HG02943 (cell line): Measurements from ENCODE around the gene RHOF.
"Not testable (repeated sequence)": the region's sequence is repeated elsewhere in the genome, so short reads cannot be mapped to it uniquely, and the experiment has no call there.

Experiments
- ATAC-seq: cut with Tn5 transposase; IDR thresholded peaks from one replicate; pipeline ENCODE4 v1.9.1; 2021; ENCODE audit warnings: mild to moderate bottlenecking, low read depth, moderate library complexity; ENCODE audit not compliant: unreplicated experiment

Gene RHOF

GRCh38 chr12:121751749-121752351 lies 41.6 kb downstream of the RHOF start:
- ATAC-seq = no peak

GRCh38 chr12:121751034-121751433 lies 42.5 kb downstream of the RHOF start:
- ATAC-seq = no peak

- no peak for ATAC-seq
Observed at GRCh38 chr12:121750507-121750955, 43.0 kb downstream of the RHOF start.

GRCh38 chr12:121749267-121749666 lies 44.2 kb downstream of the RHOF start:
- no peak for ATAC-seq

- ATAC-seq = no peak
Observed at GRCh38 chr12:121748571-121749265, 44.8 kb downstream of the RHOF start.

- ATAC-seq = no peak
Observed at GRCh38 chr12:121748218-121748570, 45.3 kb downstream of the RHOF start.

- not testable (repeated sequence) for ATAC-seq
Observed at GRCh38 chr12:121745545-121745944, 47.9 kb downstream of the RHOF start.

GRCh38 chr12:121741743-121742142 lies 51.7 kb downstream of the RHOF start:
- ATAC-seq = no peak

GRCh38 chr12:121740847-121741246 lies 52.6 kb downstream of the RHOF start:
- no peak for ATAC-seq

- ATAC-seq = no peak
Observed at GRCh38 chr12:121738340-121738858, 55.1 kb downstream of the RHOF start.

GRCh38 chr12:121733849-121734248 lies 59.6 kb downstream of the RHOF start:
- no peak for ATAC-seq

- ATAC-seq = no peak
Observed at GRCh38 chr12:121731473-121731872, 62.0 kb downstream of the RHOF start.

- no peak for ATAC-seq
Observed at GRCh38 chr12:121729021-121729420, 64.5 kb downstream of the RHOF start.
